Mucosa of gallbladder (tissue), 1 donor: Measurements from ENCODE around the gene ZNF260. TPM values are rescaled to one million over a fixed set of nuclear protein-coding genes. Genes with fewer than 3 reads are reported as not detected.
"Not testable (repeated sequence)": the region's sequence is repeated elsewhere in the genome, so short reads cannot be mapped to it uniquely, and the experiment has no call there.

Experiments used
- DNase-seq: peaks from one replicate; pipeline ENCODE4 v3.0.0-alpha.2; 2020; ENCODE audit warnings: low spot score
- total RNA-seq: library from RNA; stranded (reverse); gene quantifications from one replicate; pipeline ENCODE4 v1.2.1, GENCODE V29; 2021
- donor health status: DM: no; HTN: no; CAD: no.

Gene ZNF260
- total RNA-seq: 16.6 TPM

DNA sequence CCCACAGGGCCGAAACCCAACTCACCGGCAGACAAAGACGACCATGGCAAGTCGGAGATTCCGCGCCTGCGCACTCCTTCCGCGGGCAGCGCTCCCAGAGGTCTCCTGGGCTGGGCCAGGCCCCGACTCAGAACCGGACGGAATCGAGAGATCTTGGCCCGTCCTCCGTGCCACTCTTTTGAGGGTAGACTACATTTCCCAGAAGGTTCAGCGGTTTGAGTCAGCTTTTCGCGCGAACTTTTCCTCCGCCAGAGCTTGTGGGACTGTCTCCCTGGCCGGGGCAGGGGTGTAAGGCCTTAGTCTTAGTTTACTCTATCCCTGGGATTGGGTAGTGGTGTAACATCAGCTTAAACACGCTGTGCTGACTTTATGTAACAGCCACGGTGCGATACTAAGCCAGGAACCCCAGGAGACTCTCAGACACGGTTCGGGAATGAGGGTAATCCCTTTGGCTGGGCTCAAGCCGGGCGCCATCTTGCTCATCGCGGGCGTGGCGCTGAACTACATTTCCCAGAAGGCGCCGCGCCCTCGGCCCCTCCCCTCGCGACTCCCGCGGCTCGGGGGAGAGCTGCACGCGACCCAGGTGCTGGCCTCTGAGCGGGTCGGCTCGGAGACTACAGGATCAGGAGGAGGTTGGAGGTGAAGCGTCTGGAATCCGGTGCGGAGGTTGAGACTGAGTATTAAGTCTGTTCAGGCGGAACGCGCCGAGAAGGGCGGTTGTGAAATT, at the start of gene ZNF260:
Gene ZNF260 (minus strand): TSS at position 78 of the 727 bp plus-strand sequence. CDS start 13,033 bp downstream, outside the sequence.
- DNase-seq: peak; percentile 97

DNA sequence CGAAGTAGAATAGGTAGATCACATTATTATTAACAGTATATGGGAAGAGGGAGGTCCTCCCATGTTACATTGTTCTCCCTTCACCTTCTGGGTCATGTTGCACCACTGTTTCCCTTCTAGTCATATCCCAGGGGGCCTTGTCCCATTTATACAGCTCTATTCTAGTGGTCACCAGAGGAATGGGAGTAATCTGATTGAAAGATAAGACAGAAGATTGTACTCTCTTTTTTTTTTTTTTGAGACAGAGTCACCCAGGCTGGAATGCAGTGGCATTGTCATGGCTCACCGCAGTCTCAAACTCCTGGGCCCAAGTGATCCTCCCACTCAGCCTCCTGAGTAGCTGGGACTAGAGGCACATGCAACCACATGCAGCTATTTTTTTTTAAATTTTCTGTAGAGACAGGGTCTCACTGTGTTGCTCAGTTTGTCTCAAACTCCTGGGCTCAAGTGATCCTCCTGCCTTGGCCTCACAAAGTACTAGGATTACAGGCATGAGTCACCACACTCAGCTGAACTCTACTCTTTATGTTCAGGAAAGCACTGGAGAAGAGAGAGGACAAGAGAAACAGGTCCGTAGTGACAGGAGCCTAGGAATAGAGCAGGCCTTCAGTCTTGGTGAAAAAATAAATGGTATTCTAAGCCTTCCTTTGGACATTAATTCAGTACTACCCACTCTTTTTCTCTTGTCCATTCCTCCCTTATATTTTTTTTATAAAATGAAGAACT, 49.4 kb upstream of the ZNF260 start:
- no peak for DNase-seq

DNA sequence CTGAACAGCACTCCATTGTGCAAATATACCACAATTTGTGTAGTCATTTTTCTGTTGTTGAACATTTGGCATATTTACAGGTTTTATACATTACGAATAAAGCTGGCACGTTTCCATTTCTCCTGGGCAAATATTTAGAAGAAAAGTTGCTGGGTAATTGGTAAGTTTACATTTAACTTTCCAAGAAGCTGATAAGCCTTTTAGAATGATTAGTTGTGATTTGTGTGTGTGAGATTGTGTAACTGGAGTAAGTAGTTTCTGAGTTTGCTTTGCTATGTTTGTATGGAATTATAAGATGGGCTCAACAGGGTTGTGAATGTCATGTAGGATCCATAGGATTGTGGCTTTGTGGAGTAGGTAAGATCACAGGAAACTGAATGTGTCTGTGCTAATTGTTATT, 46.7 kb upstream of the ZNF260 start:
- DNase-seq: no peak

DNA sequence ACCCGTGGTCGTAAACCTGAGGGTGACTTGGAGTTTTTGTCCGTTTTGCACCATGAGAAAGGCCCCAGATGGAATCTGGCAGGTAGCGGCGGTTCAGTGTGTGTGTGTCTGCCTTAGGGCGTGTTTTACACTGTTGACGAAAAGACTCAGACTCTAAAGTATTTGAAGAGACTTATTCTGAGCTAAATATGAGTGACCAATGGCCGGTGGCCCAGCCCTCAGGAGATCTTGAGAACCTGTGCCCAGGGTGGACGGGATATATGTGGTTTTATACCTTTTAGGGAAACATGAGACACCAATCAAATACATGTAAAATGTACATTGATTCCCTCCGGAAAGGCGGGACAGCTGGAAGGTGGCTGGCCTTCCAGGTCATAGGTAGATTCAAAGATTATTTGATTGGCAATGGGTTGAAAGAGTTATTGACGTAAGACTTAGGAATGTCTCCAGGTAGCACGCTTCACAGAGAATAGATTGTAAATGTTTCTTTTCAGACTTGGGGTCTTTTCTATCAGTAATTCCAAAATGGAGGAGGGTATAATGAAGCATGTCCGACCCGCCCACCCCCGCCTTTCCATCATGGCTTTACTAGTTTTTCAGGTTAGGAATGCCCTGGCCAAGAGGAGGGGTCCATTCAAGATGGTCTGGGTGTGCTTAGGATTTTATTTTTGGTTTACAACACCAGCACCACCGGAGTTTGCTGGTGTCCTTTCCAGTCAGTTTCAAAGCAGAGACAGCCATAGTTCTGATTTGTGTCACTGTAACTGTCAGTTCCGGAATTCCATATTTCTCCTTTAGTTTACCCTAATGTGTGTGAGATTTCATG, 46.0 kb upstream of the ZNF260 start:
- no peak for DNase-seq

DNA sequence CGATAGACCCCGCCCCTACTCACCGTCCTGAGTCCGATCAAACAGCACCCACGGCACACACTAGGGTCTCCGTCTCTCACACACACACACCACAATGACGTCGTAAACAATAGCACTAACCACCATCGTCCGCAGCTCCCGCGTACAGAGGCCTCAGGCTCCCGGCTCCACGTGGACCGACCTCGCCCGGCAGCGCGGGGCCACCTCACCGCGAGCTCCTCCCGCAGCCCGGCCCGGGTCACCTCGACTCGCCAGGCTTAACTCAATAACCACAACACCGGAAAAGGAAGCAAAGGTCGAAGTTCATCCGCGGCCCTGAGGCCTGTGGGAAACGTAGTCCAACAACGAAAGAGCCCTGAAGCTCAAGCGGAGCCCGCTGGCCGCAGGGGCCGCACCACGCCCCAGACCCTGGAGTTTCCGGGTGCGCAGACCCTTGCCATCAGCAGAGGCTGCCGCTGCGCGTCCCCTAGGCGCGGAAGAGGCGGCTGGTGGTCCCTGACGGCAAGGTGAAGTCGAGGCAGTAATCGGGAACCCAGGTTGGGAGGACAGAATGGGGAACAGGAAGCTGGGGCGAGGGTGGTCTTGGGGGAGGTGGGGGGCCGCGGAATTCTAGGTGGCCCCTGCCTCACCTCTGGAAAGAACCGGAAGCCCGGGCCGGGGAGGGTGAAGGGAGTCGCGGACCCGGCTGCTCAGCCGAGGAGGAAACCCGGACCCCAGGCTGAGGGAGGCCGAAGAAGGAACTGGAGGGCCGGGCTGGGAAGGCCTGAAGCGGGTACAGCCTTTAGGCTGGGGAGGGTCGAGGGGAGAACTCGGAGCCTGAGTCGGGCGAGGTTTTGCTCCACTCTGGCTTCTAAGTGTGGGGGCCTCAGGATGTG, 45.2 kb upstream of the ZNF260 start, which contains the start of gene ZNF529:
Gene ZNF529 (minus strand): TSS at position 273 of the 875 bp plus-strand sequence. CDS start 946 bp downstream, outside the sequence.
- peak; percentile 92 for DNase-seq

DNA sequence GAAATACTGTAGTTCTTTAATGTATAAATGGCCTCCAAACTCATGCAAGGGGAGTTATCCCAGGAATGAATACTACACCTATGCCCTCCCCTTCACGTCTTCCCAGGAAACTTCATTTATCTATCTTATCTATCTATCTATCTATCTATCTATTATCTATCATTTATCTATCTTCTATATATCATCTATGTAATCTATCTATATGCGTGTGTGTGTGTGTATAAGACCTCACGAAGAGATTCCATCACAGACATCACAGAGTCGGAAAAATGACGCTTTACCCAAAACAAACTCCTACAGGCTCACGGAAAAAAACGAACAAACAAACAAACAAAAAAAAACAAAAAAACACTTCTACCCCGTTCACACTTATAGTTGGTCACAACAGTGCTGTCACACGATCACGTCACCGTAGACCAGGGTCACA, 44.5 kb upstream of the ZNF260 start:
- DNase-seq: no peak

DNA sequence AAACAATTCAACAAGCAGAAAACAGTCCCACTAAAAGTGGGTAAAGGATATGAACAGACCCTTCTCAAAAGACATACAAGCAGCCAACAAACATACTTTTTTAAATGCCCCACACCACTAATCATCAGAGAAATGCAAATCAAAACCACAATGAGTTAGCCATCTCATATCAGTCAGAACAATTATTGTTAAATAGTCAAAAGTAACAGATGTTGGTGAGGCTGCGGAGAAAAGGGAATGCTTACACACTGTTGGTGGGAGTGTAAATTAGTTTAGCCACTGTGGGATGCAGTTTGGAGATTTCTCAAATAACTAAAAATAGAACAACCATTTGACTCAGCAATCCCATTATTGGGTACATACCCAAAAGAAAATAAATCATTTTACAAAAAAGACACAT, 36.3 kb upstream of the ZNF260 start:
- DNase-seq: no peak

DNA sequence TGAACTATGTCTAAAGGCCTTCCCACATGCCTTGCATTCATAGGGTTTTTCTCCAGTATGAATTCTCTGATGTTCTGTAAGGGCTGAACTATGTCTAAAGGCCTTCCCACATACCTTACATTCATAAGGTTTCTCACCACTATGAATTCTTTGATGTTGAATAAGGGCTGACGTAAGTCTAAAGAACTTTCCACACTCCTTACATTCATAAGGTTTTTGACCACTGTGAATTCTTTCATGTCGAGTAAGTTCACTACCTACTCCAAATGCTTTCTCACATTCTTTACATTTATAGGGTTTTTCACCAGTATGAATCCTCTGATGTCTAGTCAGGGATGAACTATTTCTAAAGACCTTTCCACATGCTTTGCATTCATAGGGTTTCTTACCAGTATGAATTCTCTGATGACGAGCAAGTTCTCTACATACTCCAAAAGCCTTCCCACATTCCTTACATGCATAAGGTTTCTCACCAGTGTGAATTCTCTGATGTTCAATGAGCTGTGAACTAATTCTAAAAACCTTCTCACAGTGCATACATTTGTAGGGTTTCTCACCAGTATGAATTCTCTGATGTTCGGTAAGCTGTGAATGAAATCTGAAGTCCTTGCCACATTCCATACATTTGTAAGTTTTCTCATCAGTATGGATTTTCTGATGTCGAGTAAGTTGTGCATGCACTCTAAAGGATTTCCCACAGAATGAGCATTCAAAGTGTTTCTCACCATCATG, 19.1 kb upstream of the ZNF260 start:
- DNase-seq: no peak

DNA sequence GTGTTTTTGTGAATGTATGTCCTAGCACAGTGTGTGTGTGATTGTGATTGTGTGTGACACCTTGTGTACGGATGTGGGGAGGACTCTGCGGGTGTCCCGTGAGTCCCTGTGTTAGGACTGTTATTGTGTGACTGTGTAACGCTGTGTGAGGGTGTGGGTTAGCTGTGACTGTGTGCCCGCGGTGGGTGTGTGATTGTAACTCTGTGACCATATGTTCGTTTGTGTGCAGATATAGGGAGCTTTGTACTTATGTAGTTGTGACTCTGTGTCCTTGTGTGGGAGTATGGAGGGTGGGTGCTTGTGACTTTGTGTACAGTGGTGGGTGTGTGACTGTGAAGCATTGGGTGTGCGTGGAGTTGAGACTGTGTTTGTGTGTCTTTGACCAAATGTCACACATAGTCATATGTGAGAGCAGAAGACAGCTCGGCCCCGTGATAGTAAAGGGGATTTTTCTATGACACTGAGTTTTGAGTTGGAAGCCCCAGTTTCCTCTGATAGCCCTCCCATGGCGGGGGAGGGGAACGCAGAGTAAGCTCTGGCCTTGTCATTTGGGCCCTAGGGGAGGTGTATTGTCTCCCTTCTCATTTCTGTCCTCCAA, 949 bp upstream of the ZNF260 start:
- DNase-seq: no peak

DNA sequence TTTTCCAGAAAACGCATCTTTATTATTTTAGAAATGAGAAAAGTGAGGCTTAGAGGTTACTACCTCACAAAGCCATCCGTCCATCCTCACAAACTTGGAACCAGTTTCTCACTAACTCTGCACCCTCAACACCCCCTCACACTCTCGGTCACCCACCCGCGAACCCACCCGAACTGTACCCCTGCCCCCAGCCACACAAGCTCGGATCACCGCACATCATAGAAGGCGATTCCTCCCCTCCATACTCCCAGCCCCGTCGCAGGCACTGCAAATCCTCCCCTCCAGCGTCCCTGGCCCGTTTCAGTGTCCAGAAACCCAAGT, 238 bp downstream of the ZNF260 start:
- DNase-seq: no peak

DNA sequence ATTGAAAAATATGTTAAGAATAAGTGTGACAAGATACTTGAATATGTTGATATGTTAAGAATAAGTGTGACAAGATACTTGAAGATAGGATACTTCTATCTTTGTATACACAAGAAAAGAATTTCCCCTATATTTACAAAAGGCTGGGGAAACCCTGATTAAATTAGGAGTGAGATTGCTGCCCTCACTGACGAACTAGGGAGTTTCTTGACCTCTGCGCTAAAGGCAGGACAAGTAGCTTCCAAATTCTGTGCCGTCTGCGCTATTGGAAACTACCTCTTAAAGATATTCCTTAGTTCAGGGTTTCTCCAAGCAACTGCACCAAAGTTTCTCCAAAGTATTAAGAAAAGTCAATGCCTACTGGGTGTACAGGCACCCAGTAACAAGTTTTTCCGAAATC, 730 bp downstream of the ZNF260 start:
- DNase-seq: no peak

DNA sequence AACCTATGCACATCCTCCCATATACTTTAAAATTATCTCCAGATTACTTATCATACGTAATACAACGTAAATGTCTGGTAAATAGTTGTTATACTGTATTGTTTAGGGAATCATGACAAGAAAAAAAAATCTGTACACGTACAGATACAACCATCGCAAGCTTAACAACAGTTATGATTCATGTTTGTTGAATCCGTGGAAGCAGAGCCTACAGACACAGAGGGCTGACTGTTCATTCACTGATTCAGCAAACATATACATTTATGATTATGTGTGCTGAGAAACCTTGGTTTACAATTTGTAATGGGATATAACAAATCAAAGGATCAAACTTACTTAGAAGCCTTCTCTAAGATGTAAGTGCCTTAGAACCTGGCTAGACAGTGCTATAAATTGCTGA, 1.5 kb downstream of the ZNF260 start:
- DNase-seq: no peak

DNA sequence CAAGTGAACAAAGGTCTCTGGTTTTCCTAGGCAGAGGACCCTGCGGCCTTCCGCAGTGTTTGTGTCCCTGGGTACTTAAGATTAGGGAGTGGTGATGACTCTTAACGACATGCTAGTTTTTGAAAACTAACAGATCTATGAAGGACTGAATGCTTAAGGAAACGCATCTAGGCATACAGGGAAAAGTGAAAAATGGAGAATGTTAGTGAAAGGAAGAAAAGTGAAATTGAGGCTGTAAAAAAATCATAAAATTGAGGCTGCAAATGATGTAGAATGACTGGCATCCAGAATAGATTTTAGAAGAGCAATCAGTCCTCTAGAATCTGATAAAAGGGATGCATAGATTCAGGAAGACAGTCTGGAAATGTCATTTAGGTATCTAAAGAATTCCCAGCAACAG, 3.5 kb downstream of the ZNF260 start:
- DNase-seq: no peak

DNA sequence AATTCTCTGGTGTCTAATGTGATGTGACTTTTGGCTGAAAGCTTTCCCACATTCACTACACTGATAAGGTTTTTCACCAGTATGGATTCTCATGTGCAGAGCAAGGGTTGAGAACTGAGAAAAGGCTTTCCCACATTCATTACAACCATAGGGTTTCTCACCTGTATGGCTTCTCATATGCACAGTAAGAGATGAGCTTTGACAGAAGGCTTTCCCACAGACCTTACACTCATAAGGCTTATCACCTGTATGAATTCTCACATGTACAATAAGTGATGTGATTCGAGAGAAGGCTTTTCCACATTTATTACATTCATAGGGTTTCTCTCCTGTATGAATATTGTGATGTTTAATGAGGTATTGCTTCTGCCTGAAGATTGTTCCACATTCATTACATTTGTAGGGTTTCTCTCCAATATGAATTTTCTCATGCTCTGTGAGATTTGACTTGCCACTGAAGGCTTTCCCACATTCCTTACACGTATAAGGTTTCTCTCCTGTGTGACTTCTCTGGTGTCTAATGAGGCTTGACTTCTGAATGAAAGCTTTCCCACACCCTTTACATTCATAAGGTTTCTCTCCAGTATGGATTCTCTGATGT, 14.0 kb downstream of the ZNF260 start:
- no peak for DNase-seq

DNA sequence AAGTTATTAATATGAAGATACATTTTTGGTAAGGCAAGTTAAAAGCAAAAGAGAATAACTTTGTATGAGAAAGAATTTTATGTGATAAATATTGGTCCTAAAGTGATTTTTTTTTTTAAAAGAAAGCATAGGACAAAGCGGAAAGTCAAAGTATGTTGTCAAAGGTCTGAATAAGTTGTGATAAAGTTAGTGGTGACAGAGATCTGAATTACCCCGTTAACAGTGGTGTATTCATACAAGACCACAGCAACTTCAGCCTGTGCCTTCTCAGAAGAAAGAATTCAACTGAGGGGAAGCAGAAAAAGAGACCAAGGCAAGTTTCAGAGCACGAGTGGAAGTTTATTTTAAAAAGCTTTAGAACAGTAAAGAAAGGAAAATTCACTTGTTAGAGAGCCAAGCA, 19.7 kb downstream of the ZNF260 start:
- no peak for DNase-seq

DNA sequence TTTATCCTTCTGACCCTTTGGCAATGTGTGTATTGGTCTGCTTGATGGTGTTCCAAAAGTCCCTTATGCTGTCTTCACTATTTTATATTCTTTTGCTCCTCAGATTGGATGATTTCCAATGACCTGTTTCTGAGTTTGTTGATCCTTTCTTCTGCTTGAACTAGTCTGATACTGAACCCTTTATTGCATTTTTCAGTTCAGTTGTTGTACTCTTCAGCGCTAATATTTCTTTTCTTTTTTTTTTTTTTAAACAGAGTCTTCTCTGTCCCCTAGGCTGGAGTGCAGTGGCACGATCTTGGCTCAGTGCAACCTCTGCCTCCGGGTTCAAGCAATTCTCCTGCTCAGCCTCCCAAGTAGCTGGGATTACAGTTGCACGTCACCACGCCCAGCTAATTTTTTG, 26.1 kb downstream of the ZNF260 start:
- no peak for DNase-seq

DNA sequence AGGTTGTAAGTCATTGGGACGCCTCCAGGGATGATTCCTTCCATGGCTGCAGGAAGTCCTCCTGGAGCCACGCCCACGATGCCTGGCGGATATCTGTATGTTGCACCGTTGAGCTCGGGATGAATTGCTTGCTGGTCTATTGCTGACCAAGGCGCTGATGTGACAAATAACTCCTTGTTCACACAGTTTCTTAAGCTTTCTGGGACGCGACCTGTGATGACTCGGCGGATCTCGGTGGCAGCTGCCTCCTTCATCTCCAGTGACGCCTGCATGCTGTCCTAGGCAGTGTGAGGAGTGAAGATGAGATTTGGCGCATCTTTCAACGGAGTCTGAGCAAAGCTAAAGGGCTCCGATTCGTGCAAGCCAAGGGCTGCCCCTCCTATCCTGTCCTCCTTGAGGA, 31.1 kb downstream of the ZNF260 start:
- DNase-seq: no peak

DNA sequence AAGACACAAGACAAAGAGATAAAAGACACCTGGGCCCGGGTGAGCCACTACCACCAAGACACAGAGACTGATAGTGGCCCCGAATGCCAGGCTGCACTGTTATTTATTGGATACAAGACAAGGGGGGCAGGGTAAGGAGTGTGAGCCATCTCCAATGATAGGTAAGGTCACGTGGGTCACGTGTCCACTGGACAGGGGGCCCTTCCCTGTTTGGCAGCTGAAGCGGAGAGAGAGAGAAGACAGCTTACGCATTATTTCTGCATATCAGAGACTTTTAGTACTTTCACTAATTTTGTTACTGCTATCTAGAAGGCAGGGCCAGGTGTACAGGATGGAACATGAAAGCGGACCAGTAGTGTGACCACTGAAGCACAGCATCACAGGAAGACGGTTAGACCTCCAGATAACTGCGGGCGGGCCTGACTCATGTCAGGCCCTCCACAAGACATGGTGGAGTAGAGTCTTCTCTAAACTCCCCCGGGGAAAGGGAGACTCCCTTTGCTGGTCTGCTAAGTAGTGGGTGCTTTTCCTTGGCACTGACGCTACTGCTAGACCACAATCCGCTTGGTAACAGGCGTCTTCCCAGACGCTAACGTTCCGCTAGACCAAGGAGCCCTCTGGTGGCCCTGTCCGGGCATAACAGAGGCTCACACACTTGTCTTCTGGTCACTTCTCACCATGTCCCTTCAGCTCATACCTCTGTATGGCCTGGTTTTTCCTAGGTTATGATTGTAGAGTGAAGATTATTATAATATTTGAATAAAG, 35.2 kb downstream of the ZNF260 start:
- DNase-seq: peak; percentile 72

DNA sequence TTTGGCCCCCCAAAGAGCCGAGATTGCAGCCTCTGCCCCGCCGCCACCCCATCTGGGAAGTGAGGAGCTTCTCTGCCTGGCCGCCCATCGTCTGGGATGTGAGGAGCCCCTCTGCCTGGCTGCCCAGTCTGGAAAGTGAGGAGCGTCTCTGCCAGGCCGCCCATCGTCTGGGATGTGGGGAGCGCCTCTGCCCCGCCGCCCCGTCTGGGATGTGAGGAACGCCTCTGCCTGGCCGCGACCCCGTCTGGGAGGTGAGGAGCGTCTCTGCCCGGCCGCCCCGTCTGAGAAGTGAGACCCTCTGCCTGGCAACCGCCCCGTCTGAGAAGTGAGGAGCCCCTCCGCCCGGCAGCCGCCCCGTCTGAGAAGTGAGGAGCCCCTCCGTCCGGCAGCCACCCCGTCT, 37.2 kb downstream of the ZNF260 start:
- not testable (repeated sequence) for DNase-seq
